NCI-H1417 treated with DMSO at 0.1 percent for 48 hours (cell line): Measurements from ENCODE around the gene COPS4.

Experiments used
- DNase-seq: peaks from one replicate; lab custom pipeline; 2025; lab: John Stamatoyannopoulos, UW

Gene COPS4

DNA sequence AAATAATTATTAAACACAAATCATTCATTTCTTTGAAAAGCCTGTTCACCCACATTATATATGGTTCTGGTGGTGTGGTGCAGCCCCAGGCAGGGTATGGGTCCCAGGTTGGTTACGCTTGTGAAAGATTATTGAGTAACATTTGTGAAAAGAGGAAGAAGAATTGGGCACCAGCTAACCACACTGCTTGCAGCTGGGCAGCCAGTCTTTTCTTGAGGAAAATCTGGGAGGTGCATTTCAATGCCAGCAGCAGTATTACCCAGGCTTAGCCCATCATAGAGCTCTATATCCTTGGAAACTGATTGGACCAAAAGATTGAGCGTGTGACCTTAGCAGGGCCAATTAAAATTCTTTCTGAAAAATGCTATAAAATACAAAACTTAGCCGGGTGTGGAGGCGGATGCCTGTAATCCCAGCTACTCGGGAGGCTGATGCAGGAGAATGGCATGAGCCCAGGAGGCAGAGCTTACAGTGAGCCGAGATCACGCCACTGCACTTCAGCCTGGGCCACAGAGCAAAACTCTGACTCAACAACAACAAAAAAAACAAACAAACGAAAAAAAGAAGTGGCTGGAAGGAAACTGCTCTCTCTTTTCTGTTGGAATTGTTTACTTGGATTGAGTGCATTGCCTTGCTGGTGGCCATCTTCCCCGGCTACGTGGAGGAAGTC lies 89.3 kb downstream of the COPS4 start:
- no peak for DNase-seq
